T-helper 2 cell treated with Interferon-gamma antibody and Interleukin-4, amounts not matched to agents 5 μg/mL and 100 μg/mL, for 36 hours (primary cell): ENCODE results near the gene ORC6.

Experiments
- DNase-seq: peaks from one replicate; pipeline ENCODE4 v3.0.0; 2021; ENCODE audit warnings: low spot score
- H3K27ac Mint-ChIP-seq: one replicate; pipeline ENCODE4 v1.8.0; 2021; ENCODE audit warnings: mild to moderate bottlenecking, mixed read lengths
- H3K27me3 Mint-ChIP-seq: one replicate; pipeline ENCODE4 v1.8.0; 2021; ENCODE audit warnings: low read depth, mixed read lengths
- H3K36me3 Mint-ChIP-seq: one replicate; pipeline ENCODE4 v1.8.0; 2021; ENCODE audit warnings: low read depth, mixed read lengths
- H3K4me1 Mint-ChIP-seq: one replicate; pipeline ENCODE4 v1.8.0; 2021; ENCODE audit warnings: low read depth, mixed read lengths
- H3K4me3 Mint-ChIP-seq: one replicate; pipeline ENCODE4 v1.8.0; 2022; ENCODE audit warnings: mild to moderate bottlenecking, moderate library complexity, mixed read lengths
- H3K9me3 Mint-ChIP-seq: one replicate; pipeline ENCODE4 v1.8.0; 2021; ENCODE audit warnings: mixed read lengths

ORC6 gene

DNA sequence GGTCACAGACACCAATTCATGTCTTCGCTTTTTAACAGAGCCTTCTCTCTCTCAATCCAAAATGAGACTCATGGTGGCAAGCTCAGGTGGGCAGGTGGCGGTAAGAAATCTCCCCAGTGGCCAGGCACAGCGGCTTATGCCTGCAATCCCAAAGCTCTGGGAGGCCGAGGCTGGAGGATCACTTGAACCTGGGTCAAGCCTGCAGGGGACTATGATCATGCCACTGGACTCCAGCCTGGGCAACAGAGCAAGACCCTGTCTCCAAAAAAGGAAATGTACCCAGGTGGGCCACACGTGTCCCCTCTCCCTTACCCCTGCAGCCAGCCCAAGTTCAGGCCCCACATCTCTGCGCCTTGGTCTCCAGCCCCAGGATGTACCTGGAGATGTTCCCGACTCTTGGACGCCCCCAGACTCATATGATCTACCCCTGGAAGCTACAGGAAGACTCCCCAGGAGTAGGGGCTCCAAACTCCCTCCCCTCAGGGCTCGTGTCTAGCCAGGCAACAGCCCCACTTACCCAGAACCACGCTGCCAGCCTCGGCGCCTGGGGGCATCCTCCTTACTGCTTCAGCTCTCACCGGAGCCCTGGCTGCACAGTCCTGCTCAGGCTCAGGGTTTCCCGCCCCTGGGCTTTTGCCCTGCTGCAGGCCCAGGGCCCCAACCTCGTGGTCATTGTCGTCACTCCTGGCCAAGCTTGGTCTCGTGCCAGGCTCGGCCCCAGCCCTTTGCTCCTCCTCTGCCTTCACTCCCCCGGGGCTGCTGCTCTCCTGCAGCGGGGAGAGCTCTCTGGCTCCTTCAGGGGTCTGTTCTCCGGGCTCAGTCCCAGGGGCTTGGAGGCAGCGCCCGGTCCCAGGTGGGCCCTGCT, 42.5 kb downstream of the ORC6 start:
- no peak for DNase-seq
- H3K4me3 Mint-ChIP-seq: no peak overlapping the region
- H3K36me3 Mint-ChIP-seq: no peaks in the 10 kb centered on the region
- H3K27me3 Mint-ChIP-seq: no peaks in the 10 kb centered on the region
- H3K9me3 Mint-ChIP-seq: no peaks in the 10 kb centered on the region
- H3K4me1 Mint-ChIP-seq: no peaks in the 10 kb centered on the region
- H3K27ac Mint-ChIP-seq: no peak overlapping the region

- Mint-ChIP-seq H3K9me3 (no peaks in the 10 kb centered on the region), H3K4me3 (no peak overlapping the region), H3K27ac (no peak overlapping the region), H3K36me3 (no peaks in the 10 kb centered on the region), H3K27me3 (no peaks in the 10 kb centered on the region), H3K4me1 (no peaks in the 10 kb centered on the region)
- no peak for DNase-seq
Observed at GRCh38 chr16:46732561-46732960, 43.1 kb downstream of the ORC6 start.

- H3K27ac Mint-ChIP-seq: no peak overlapping the region
- H3K36me3 Mint-ChIP-seq: no peaks in the 10 kb centered on the region
- H3K4me3 Mint-ChIP-seq: no peak overlapping the region
- DNase-seq: no peak
- no peaks in the 10 kb centered on the region for H3K4me1 Mint-ChIP-seq
- H3K27me3 Mint-ChIP-seq: no peaks in the 10 kb centered on the region
- H3K9me3 Mint-ChIP-seq: no peaks in the 10 kb centered on the region
Observed at GRCh38 chr16:46733319-46733830, 43.9 kb downstream of the ORC6 start.

- Mint-ChIP-seq H3K36me3 (no peaks in the 10 kb centered on the region), H3K4me3 (no peak overlapping the region), H3K27me3 (no peaks in the 10 kb centered on the region), H3K27ac (no peak overlapping the region), H3K9me3 (no peaks in the 10 kb centered on the region), H3K4me1 (no peaks in the 10 kb centered on the region)
- DNase-seq: no peak
Observed at GRCh38 chr16:46736695-46737094, 47.2 kb downstream of the ORC6 start.

GRCh38 chr16:46737621-46738214, 48.3 kb downstream of the ORC6 start:
- no peaks in the 10 kb centered on the region for H3K36me3 Mint-ChIP-seq
- H3K27ac Mint-ChIP-seq: no peak overlapping the region
- H3K27me3 Mint-ChIP-seq: no peaks in the 10 kb centered on the region
- no peak for DNase-seq
- no peaks in the 10 kb centered on the region for H3K9me3 Mint-ChIP-seq
- H3K4me1 Mint-ChIP-seq: no peaks in the 10 kb centered on the region
- H3K4me3 Mint-ChIP-seq: no peak overlapping the region

GRCh38 chr16:46739934-46740333, 50.5 kb downstream of the ORC6 start:
- Mint-ChIP-seq H3K9me3 (no peaks in the 10 kb centered on the region), H3K27ac (no peak overlapping the region), H3K4me1 (peaks cover 4% of the 10 kb centered on the region), H3K4me3 (no peak overlapping the region), H3K27me3 (no peaks in the 10 kb centered on the region), H3K36me3 (no peaks in the 10 kb centered on the region)
- DNase-seq: no peak

- H3K4me1 Mint-ChIP-seq: peaks cover 5% of the 10 kb centered on the region
- no peak for DNase-seq
- no peaks in the 10 kb centered on the region for H3K9me3 Mint-ChIP-seq
- no peaks in the 10 kb centered on the region for H3K36me3 Mint-ChIP-seq
- no peaks in the 10 kb centered on the region for H3K27me3 Mint-ChIP-seq
- no peak overlapping the region for H3K4me3 Mint-ChIP-seq
- no peak overlapping the region for H3K27ac Mint-ChIP-seq
Observed at GRCh38 chr16:46743232-46743719, 53.8 kb downstream of the ORC6 start.

GRCh38 chr16:46745617-46746016, 56.2 kb downstream of the ORC6 start:
- H3K9me3 Mint-ChIP-seq: no peaks in the 10 kb centered on the region
- no peak overlapping the region for H3K4me3 Mint-ChIP-seq
- H3K4me1 Mint-ChIP-seq: peaks cover 8% of the 10 kb centered on the region
- H3K36me3 Mint-ChIP-seq: no peaks in the 10 kb centered on the region
- no peak for DNase-seq
- H3K27me3 Mint-ChIP-seq: no peaks in the 10 kb centered on the region
- no peak overlapping the region for H3K27ac Mint-ChIP-seq

GRCh38 chr16:46746821-46747776, 57.6 kb downstream of the ORC6 start:
- no peak for DNase-seq
- Mint-ChIP-seq H3K9me3 (no peaks in the 10 kb centered on the region), H3K27ac (no peak overlapping the region), H3K27me3 (no peaks in the 10 kb centered on the region), H3K36me3 (no peaks in the 10 kb centered on the region), H3K4me1 (peaks cover 8% of the 10 kb centered on the region), H3K4me3 (no peak overlapping the region)
